Measurements from ENCODE around the gene CFAP221. TPM values are rescaled to one million over a fixed set of nuclear protein-coding genes. Genes with fewer than 3 reads are reported as not detected.
A peak's percentile ranks its signal among the peaks of the same experiment; 100 is the strongest.

The CFAP221 gene
- polyA plus RNA-seq, 1 donor (not counting 4 experiments of a cell fraction or from before 2014, with no cell fraction given) = not detected

- Histone ChIP-seq H3K9ac (ENCODE audit: control insufficient read depth, extremely low read depth, insufficient read depth, low read length) (no peak overlapping the region), H4K20me1 (ENCODE audit: control insufficient read depth, extremely low read depth, insufficient read depth, low read length) (no peaks in the 10 kb centered on the region), H3K27ac (ENCODE audit: control insufficient read depth, insufficient read depth, low read length) (no peak overlapping the region), H3K4me3 (ENCODE audit: control insufficient read depth in 2 of 3, extremely low read depth in 1 of 3, insufficient read depth in 2 of 3, low read depth in 1 of 3, low read length in 3 of 3) (no peak overlapping the region), H3K9me1 (ENCODE audit: control insufficient read depth, extremely low read depth, insufficient read depth, low read length) (no peaks in the 10 kb centered on the region), H3K36me3 (ENCODE audit: control insufficient read depth in 2 of 2, extremely low read depth in 1 of 2, insufficient read depth in 2 of 2, low read length in 2 of 2) (no peaks in the 10 kb centered on the region), H3K27me3 (ENCODE audit: control insufficient read depth, extremely low read depth, insufficient read depth, low read length) (peaks cover 37% of the 10 kb centered on the region), H3K9me3 (ENCODE audit: control insufficient read depth, low read depth, low read length) (no peaks in the 10 kb centered on the region), H3K79me2 (ENCODE audit: control insufficient read depth, insufficient read depth, low read length) (no peaks in the 10 kb centered on the region), H3K4me1 (ENCODE audit: control insufficient read depth, extremely low read depth, insufficient read depth, low read length) (no peaks in the 10 kb centered on the region), H3K4me2 (ENCODE audit: control insufficient read depth, extremely low read depth, insufficient read depth, low read depth, low read length) (no peak overlapping the region), H2AFZ (ENCODE audit: control insufficient read depth, low read length) (no peak overlapping the region)
- dilution Hi-C loops (cut with MboI; ENCODE audit: extremely low pct_ligation_motif_present, low sequenced_read_pairs) = no loop called here
- FAIRE-seq = no peak
- TF ChIP-seq CTCF (optimal IDR thresholded peaks at IDR 0.05 in 1 of 3, IDR thresholded peaks at IDR 0.05 in 1 of 3, conservative IDR thresholded peaks at IDR 0.05 in 1 of 3; ENCODE audit: extremely low read depth in 1 of 3, insufficient read depth in 2 of 3, low read length in 3 of 3) (no peak), EZH2 (IDR thresholded peaks at IDR 0.05; ENCODE audit: low read length) (no peak)
- no peak for DNase-seq (ENCODE audit: low read depth, low spot score)
These were observed 20.8 kb upstream of the CFAP221 start for GRCh38 chr2:119523383-119523951.

GRCh38 chr2:119523952-119524694 lies 20.1 kb upstream of the CFAP221 start, which contains the start of gene SCTR:
Gene SCTR, minus strand, starts transcription at chr2:119524483. Its CDS starts 257 bp downstream, at chr2:119524226.
- TF ChIP-seq CTCF (optimal IDR thresholded peaks at IDR 0.05 in 1 of 3, IDR thresholded peaks at IDR 0.05 in 1 of 3, conservative IDR thresholded peaks at IDR 0.05 in 1 of 3; ENCODE audit: extremely low read depth in 1 of 3, insufficient read depth in 2 of 3, low read length in 3 of 3) (no peak), EZH2 (IDR thresholded peaks at IDR 0.05; ENCODE audit: low read length) (peak; percentile 88)
- H3K27me3 ChIP-seq (ENCODE audit: control insufficient read depth, extremely low read depth, insufficient read depth, low read length) = peaks cover 37% of the 10 kb centered on the region
- H3K9me1 ChIP-seq (ENCODE audit: control insufficient read depth, extremely low read depth, insufficient read depth, low read length) = no peaks in the 10 kb centered on the region
- no peak within 1 kb of the TSS for H3K4me2 ChIP-seq (ENCODE audit: control insufficient read depth, extremely low read depth, insufficient read depth, low read depth, low read length)
- no peaks in the 10 kb centered on the region for H3K9me3 ChIP-seq (ENCODE audit: control insufficient read depth, low read depth, low read length)
- H3K9ac ChIP-seq (ENCODE audit: control insufficient read depth, extremely low read depth, insufficient read depth, low read length) = no peak within 1 kb of the TSS
- H3K27ac ChIP-seq (ENCODE audit: control insufficient read depth, insufficient read depth, low read length) = no peak within 1 kb of the TSS
- dilution Hi-C loops (cut with MboI; ENCODE audit: extremely low pct_ligation_motif_present, low sequenced_read_pairs) = no loop called here
- H4K20me1 ChIP-seq (ENCODE audit: control insufficient read depth, extremely low read depth, insufficient read depth, low read length) = no peaks in the 10 kb centered on the region
- H3K79me2 ChIP-seq (ENCODE audit: control insufficient read depth, insufficient read depth, low read length) = no peaks in the 10 kb centered on the region
- no peaks in the 10 kb centered on the region for H3K4me1 ChIP-seq (ENCODE audit: control insufficient read depth, extremely low read depth, insufficient read depth, low read length)
- FAIRE-seq (no peak), DNase-seq (ENCODE audit: low read depth, low spot score) (no peak)
- no peaks in the 10 kb centered on the region for H3K36me3 ChIP-seq (ENCODE audit: control insufficient read depth in 2 of 2, extremely low read depth in 1 of 2, insufficient read depth in 2 of 2, low read length in 2 of 2)
- no peak within 1 kb of the TSS for H2AFZ ChIP-seq (ENCODE audit: control insufficient read depth, low read length)
- H3K4me3 ChIP-seq (ENCODE audit: control insufficient read depth in 2 of 3, extremely low read depth in 1 of 3, insufficient read depth in 2 of 3, low read depth in 1 of 3, low read length in 3 of 3) = no peak within 1 kb of the TSS

All from keratinocyte (primary cell).